Vagina (tissue), 2 donors: ENCODE results near the gene LRIG3. TPM values are rescaled to one million over a fixed set of nuclear protein-coding genes. Genes with fewer than 3 reads are reported as not detected.

Experiments used
- DNase-seq, 2 donors: peaks; one replicate each; pipeline ENCODE4 v3.0.0-alpha.2; 2017; ENCODE audit errors: extremely low spot score in 2 of 2
- H3K27ac ChIP-seq: fragments of 200-600 bp; sonication (generic); one replicate; pipeline ENCODE4 v1.5.1; 2019
- H3K27me3 ChIP-seq: fragments of 200-600 bp; sonication (generic); one replicate; pipeline ENCODE4 v1.5.1; 2019
- H3K36me3 ChIP-seq, 2 donors: fragments of 200-600 bp; sonication (generic); one replicate each; pipeline ENCODE4 v1.5.1; 2017 to 2019
- H3K4me1 ChIP-seq: fragments of 200-600 bp; sonication (generic); one replicate; pipeline ENCODE4 v1.5.1; 2019
- H3K4me3 ChIP-seq, 2 donors: fragments of 200-600 bp; sonication (generic); 1 replicate in 1 of 2; 2 replicates in 1 of 2; pipeline ENCODE4 v1.5.1; 2016 to 2019
- H3K9me3 ChIP-seq: fragments of 200-600 bp; sonication (generic); one replicate; pipeline ENCODE4 v1.5.1; 2019
- POLR2A ChIP-seq, 2 donors: fragments of 450-650 bp; IDR thresholded peaks; one replicate each; pipeline ENCODE4 v1.6.1; 2017; ENCODE audit warnings: antibody characterized with exemption in 2 of 2, mild to moderate bottlenecking in 2 of 2, moderate library complexity in 2 of 2
- POLR2AphosphoS5 ChIP-seq, 2 donors: sonication (generic); formaldehyde crosslinking; IDR thresholded peaks; one replicate each; pipeline ENCODE4 v1.9.0; 2017; ENCODE audit warnings: antibody characterized with exemption in 2 of 2, mild to moderate bottlenecking in 2 of 2, low read depth in 1 of 2; ENCODE audit not compliant: insufficient read depth in 1 of 2
- intact Hi-C: fragments of 100-400 bp; cut with DNase I; formaldehyde crosslinking; loops from one replicate; pipeline ENCODE4 v1.15.1; 2023
- total RNA-seq: library from RNA; depleted of rRNA; stranded (reverse); fragments of >200 nt; gene quantifications from one replicate; pipeline ENCODE4 v1.2.3, GENCODE V29; 2016
- TF ChIP-seq, protein P1 (sequence below), 3 experiments: fragments of 450-650 bp in 2 of 3; fragments of 200-600 bp in 1 of 3; sonication (generic) in 1 of 3; IDR thresholded peaks; one replicate each; pipeline ENCODE4 v1.5.1; 2017 to 2019; ENCODE audit warnings: antibody characterized with exemption in 3 of 3, mild to moderate bottlenecking in 2 of 3, moderate library complexity in 2 of 3

The LRIG3 gene
- total RNA-seq, 1 donor from 2014 or later = 54.0 TPM

DNA sequence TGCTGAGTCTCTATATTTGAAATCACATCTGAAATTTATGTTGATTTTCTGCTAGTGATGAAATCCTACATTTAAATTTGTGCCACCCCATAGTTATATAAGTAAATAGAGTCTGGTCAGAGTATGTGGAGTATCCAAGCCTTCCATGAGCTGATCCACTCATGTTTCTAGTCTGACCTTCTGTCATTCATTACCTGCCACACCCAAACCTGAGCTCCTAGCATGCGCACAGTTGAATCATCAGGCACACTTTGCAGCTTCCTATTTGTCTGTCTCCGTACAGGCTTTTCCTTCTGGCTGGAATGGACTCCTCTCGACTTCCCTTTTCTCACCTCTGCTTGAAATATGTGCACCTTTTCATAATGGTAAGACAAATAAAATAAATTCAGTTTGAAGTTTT is 45.3 kb upstream of the LRIG3 start:
- Histone ChIP-seq H3K27me3 (no peaks in the 10 kb centered on the region), H3K27ac (no peak overlapping the region), H3K4me3 (no peak overlapping the region), H3K4me1 (no peaks in the 10 kb centered on the region), H3K9me3 (no peaks in the 10 kb centered on the region), H3K36me3 (no peaks in the 10 kb centered on the region)
- DNase-seq = no peak
- no peak for TF ChIP-seq POLR2A (IDR thresholded peaks at IDR 0.05)
- no peak for TF ChIP-seq POLR2AphosphoS5 (IDR thresholded peaks at IDR 0.05; ENCODE audit: insufficient read depth in 1 of 2, low read depth in 1 of 2)
- TF ChIP-seq, protein P1, sequence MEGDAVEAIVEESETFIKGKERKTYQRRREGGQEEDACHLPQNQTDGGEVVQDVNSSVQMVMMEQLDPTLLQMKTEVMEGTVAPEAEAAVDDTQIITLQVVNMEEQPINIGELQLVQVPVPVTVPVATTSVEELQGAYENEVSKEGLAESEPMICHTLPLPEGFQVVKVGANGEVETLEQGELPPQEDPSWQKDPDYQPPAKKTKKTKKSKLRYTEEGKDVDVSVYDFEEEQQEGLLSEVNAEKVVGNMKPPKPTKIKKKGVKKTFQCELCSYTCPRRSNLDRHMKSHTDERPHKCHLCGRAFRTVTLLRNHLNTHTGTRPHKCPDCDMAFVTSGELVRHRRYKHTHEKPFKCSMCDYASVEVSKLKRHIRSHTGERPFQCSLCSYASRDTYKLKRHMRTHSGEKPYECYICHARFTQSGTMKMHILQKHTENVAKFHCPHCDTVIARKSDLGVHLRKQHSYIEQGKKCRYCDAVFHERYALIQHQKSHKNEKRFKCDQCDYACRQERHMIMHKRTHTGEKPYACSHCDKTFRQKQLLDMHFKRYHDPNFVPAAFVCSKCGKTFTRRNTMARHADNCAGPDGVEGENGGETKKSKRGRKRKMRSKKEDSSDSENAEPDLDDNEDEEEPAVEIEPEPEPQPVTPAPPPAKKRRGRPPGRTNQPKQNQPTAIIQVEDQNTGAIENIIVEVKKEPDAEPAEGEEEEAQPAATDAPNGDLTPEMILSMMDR (IDR thresholded peaks at IDR 0.05) = no peak
- intact Hi-C loops = no loop called here

DNA sequence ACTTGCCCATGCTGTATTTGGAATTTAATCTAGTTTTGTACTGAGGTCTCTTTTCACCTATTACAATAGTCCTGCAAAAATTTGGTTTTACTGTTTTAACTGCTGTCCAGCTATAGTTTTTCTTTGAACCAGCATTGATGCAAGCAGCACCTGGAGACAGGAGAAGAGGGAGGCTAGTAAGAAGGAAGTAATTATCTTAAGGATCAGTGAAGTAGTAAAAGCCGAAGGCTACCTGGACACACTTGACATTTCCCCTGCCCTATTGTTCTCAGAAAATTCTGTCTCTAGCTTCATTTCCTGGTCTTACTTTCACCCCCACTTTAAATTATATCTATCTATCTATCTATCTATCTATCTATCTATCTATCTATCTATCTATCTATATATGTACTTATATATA is 43.5 kb upstream of the LRIG3 start:
- intact Hi-C loops = no loop called here
- H3K27ac ChIP-seq = no peak overlapping the region
- H3K27me3 ChIP-seq = no peaks in the 10 kb centered on the region
- TF ChIP-seq POLR2AphosphoS5 (IDR thresholded peaks at IDR 0.05; ENCODE audit: insufficient read depth in 1 of 2, low read depth in 1 of 2) = no peak
- no peak for TF ChIP-seq POLR2A (IDR thresholded peaks at IDR 0.05)
- TF ChIP-seq, protein P1 (IDR thresholded peaks at IDR 0.05) = no peak
- DNase-seq = no peak
- no peaks in the 10 kb centered on the region for H3K4me1 ChIP-seq
- no peaks in the 10 kb centered on the region for H3K36me3 ChIP-seq
- no peaks in the 10 kb centered on the region for H3K9me3 ChIP-seq
- H3K4me3 ChIP-seq = no peak overlapping the region

DNA sequence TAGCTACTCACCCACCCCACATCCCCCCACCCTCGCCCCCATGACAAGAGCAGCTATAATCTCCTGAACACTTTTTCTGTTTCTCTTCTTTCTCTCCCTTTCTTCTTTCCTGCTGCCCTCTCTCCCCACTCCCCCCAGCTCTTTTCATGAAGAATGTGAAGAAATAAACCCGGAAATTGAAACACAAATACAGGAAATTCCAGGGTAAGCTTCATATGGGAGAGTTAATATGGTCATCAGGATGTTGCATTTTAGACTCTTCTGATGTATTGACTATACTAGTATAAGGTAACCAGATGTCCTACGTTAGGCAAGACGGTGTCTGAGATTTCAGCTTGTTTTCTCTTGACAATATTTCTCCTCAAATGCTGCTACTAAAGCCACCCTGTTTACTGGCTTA is 41.6 kb upstream of the LRIG3 start:
- no peak overlapping the region for H3K27ac ChIP-seq
- H3K36me3 ChIP-seq = no peaks in the 10 kb centered on the region
- intact Hi-C loops = no loop called here
- no peaks in the 10 kb centered on the region for H3K9me3 ChIP-seq
- H3K4me3 ChIP-seq = no peak overlapping the region
- DNase-seq = no peak
- no peaks in the 10 kb centered on the region for H3K4me1 ChIP-seq
- TF ChIP-seq, protein P1 (IDR thresholded peaks at IDR 0.05) = no peak
- TF ChIP-seq POLR2AphosphoS5 (IDR thresholded peaks at IDR 0.05; ENCODE audit: insufficient read depth in 1 of 2, low read depth in 1 of 2) (no peak), POLR2A (IDR thresholded peaks at IDR 0.05) (no peak)
- no peaks in the 10 kb centered on the region for H3K27me3 ChIP-seq

DNA sequence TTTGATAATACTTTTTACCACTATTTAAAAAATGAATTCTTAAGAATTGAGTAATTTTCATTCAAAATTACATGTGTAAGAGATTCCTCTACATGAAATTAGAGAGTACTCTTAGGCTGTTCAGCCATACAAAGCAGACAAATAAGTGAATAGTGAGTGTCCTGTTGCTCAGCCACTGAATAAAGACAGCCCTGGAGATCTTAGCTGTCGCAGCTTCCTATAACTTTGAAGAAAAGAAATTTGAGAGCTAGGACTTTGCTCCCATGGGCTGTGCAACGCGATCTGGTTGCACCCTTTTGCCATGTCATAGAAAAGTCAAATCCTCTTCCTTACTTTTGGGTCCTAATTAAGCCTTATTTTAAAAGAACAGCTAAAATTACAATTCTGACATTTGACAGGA is 40.9 kb upstream of the LRIG3 start:
- intact Hi-C loops = no loop called here
- TF ChIP-seq POLR2AphosphoS5 (IDR thresholded peaks at IDR 0.05; ENCODE audit: insufficient read depth in 1 of 2, low read depth in 1 of 2) = no peak
- no peak for TF ChIP-seq POLR2A (IDR thresholded peaks at IDR 0.05)
- Histone ChIP-seq H3K27me3 (no peaks in the 10 kb centered on the region), H3K4me1 (no peaks in the 10 kb centered on the region), H3K27ac (no peak overlapping the region), H3K36me3 (no peaks in the 10 kb centered on the region), H3K4me3 (no peak overlapping the region), H3K9me3 (no peaks in the 10 kb centered on the region)
- DNase-seq = no peak

DNA sequence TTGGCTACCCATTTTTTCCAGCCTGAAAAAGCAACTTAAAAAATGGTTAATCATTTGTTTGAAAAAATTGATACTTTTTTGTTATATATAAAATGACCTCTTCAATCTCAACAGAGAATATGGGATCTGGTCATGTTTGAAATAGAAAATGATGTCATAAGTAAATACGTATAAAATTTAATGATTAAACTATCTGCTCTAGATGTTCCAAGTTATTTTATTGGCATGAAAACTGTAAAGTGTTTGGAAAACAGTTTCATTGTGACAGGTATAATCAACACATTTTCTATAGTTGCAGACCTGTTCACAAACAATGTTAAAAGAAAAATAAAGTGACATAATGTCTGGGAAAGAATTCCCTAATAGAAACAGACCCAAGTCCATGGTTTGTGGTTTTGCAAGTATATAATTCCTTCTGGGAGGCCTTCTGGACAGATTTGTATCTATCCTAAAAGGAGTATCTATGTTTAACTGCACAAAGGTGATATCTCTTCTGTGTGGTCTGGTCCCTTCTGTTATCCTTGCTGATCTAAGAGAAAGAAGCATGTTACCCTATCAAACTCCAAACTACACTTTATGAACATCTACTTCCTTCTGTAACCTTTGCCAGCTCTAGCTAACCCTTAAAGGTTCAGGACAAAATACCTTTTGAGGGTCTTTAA is 39.5 kb upstream of the LRIG3 start:
- TF ChIP-seq, protein P1 (IDR thresholded peaks at IDR 0.05) = no peak
- TF ChIP-seq POLR2AphosphoS5 (IDR thresholded peaks at IDR 0.05; ENCODE audit: insufficient read depth in 1 of 2, low read depth in 1 of 2) = no peak
- no peak for TF ChIP-seq POLR2A (IDR thresholded peaks at IDR 0.05)
- no peaks in the 10 kb centered on the region for H3K36me3 ChIP-seq
- H3K27ac ChIP-seq = no peak overlapping the region
- no peaks in the 10 kb centered on the region for H3K27me3 ChIP-seq
- H3K4me1 ChIP-seq = no peaks in the 10 kb centered on the region
- intact Hi-C loops = no loop called here
- no peaks in the 10 kb centered on the region for H3K9me3 ChIP-seq
- no peak for DNase-seq
- no peak overlapping the region for H3K4me3 ChIP-seq
